ENCODE data around the gene CRHR2.
A peak's percentile ranks its signal among the peaks of the same experiment; 100 is the strongest.

Gene CRHR2

DNA sequence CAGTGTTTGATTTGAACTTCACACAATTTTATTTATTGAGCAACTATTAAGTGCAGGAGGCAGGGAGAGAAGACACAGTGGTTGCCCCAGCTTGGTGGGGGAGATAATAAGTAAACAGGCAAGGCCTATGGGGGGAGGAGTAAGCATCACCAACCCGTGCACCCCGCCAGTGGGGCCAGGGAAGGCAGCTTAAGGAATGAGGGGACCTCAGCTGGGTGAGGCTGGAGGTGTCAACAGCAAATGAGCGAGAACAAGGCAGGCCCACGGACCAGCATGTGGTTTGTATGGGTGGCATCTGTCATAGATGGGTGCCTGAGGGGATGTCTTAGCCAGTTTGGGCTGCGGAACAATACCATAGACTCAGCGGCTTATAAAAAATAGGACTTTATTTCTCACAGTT, 24.1 kb upstream of the CRHR2 start:
- DNase-seq: no peak

DNA sequence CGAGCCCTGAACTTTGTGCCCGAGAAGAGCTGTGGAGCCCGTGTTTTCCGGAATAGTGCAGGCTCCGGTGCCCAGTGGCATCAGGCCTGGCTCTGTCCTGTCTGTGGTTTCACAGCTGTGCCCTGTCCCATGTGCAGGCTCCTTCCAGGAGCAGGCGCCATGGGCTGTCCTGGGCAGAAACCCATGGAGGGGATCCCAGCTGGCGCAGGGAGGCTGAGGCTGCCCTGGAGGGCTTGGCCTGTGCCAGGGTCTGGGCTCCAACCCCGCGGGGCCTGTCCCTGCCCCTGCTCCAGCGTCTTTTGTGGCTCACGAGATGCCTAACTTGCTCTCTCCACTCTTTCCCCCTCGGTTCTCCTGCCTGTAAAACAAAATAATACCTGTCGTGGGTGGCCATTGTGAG, 23.3 kb upstream of the CRHR2 start:
- no peak for DNase-seq

DNA sequence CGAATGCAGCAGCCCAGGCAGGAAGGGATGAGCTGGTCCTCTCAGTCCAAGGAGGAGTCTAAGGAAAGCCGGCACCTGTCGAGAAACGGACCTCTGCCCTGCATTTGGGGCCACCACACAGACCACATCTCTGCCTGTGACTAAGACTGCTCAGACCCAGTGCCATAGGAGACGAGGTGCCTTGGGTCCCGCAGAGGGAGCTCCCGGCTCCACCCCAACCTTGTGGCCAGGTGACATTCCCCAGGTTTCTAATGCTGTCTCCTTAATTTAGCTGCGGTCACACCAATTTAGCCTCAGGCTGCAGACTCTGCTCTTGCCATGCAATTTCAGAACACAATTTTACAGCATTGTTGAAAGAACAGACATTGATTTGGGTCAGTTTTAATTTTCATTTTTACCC, 22.8 kb upstream of the CRHR2 start:
- DNase-seq: no peak

DNA sequence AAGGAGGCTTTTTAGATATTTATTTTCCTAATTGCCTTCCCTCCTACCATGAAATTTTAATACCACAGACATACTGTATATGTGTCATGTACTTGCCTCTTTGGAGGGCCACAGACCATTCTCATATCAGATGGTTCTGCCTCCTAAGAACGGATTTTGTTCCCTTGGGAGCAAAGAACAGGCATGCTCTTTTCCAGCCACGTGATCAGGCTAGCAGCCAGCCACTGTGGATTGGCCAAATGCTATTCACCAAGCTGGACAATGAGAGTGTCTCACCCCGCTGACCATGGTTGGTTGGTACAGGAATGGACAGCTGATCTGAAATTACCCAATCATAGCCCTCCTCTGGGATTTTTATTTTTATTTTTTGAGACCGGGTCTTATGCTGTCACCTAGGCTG, 21.5 kb upstream of the CRHR2 start:
- no peak for DNase-seq

DNA sequence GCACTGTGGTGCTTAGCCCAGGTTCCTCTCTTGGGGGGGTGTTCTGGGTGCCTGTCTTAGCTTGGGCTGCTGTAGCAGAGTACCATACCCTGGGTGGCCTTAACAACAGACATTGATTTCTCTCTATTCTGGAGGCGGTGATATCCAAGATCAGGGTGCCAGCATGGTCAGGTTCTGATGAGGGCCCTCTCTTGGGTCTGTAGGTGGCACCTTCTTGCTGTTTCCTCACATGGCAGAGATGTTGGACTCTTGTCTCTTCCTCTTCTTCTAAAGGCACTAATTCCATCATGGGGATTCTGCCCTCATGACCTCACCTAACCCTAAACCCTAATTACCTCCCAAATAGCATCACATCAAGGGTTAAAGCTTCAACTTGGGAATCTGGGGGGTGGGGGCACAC, 19.9 kb upstream of the CRHR2 start:
- DNase-seq: no peak

DNA sequence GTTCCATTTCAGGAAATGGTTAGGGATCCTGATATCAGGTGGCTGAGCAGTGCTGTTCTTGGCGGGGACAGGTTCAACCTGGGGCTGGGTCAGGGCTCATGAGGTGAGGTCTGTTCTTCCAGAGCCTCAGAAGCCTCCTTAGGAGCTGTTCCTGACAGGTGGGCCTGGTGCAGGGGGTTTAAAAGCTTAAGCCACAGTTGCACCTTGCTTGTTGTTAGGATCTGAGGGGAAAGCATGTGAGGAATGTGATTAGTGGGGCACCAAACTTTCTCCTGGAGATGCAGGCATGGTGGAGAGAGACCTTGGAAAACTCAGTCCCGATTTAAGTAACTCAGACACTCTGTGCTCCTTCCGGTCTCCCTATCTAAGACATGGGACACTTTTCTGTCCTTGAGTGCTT, 18.7 kb upstream of the CRHR2 start:
- no peak for DNase-seq

DNA sequence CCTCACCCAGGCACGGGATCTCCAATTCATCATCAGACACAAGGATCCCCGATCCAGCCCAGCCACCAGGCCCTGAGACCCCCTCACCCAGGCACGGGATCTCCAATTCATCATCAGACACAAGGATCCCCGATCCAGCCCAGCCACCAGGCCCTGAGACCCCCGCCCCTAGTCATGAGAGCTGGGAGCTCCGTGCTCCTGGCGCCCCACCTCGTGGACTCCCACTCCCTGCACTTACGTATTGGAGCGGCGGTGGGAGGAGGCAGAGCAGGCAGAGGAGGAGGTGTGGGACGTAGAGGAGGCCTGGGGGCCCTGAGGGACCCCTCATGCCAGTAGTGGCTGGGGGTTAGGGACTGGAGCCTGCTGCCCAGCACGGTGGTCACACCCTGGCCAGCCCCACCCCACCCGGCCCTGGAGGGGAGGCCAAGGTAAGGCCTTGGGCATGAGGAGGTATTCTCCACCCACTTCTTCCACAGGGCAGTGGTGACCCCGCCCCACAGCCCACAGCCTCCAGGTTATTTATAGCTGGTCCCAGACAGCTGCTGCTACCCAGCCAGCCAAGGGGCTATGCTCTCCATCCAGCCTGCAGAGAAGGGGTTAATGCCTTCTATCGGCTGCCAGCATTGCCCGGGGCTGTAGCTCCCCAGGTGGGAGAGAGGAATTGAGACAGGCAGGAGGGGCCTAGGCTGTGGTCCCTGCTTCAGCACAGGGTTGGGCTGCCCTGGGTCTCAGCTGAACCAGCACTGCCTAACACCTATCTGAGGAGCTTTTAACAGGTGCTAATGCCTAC, 17.6 kb upstream of the CRHR2 start:
- no peak for DNase-seq

DNA sequence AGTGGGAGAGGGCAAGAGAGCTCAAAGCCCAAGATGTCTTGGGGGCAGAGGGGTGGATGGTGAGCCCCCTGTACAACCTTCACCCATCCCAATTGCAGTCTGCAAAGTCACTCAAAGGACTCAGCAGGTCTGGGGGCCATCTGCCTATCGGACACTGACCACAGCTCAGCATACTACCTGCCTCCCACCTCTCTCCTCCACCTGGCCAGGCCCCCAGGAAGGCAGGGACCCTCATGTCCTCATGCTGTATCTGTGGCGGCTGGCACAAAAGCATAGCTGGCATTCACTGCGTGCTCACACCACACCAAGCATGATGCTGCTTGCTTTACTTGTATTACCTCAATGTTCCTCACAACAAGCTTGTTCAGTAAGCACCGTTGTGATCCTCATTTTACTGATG, 16.2 kb upstream of the CRHR2 start:
- DNase-seq: no peak

DNA sequence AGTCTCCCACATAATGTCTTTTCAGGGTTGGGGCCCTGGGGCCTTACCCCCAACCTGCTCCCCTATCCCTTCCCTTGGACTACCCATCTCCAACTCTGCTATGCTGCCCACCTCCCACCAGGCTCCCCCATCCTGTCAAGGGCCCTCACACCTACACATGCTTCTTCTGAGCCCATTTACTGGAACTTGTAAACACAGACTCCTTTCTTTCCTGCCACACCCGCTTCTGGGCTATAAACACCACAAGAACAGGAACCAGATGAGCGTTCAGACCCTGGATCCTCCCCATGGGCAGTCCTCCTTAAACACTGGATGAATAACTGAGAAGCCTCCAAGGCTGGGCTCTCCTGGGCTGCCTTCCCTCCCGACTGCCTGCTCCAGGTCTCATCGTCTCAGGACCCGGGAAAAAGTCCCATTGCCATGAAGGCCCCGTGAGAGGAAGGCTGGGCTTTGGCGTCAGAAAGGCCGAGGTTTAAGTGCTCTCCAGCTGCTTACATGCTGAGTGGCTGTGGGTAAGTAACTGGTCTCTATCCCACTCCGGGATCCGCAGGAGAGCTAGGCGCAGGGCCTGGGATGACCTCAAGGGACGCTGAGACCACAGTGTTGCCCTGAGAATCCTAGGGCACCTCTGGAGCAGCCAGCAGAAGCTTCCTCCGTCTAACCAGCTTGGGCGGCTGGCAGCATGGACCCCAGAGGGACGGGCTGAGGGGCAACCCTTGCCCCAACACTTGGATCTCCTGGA, 15.6 kb upstream of the CRHR2 start:
- DNase-seq: no peak

DNA sequence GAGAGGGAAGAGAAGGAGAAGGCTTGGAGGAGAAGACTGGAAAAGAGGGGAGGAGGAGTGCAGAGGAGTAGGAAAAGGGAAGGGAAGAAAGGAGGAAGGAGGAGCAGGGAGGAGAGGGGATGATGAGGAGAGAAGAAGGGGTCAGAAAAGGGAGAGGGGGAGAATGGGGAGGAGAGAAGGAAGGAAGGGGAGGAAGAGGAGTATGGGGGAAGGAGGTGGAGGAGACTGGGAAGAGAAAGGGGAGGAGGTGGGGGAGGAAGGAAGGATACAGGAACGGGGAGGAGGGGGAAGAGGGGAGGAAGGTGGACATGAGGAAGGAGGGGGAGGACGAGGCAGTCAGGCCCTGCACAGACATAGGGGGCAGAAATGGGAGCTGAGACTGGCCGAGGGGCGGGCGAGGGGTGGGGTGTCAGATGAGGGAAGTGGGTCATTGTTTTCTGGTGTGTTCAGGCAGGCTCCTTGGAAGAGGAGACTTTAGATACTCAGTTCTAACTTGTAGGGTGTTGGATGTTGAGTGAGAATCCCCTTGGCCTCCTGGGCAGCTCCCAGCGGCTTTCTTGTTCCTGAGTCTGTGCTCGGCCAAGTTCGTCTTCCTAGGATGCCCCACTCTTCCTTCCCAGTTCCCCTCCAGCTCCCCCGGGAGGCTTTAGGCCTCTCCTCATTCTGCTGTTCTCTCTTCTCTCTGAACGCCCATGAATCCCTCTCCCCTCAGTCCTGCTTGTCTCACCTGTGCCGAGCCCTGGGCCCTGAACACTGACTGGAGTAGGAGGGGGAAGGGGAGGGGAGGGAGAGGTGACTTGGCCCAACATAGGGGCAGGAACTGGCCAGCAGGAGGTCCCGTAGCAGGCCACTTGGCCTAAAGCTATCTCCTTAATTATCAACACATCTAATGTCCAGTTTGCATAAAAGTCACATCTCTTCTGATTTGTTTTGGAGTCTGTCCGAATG, 12.8 kb upstream of the CRHR2 start:
- no peak for DNase-seq

DNA sequence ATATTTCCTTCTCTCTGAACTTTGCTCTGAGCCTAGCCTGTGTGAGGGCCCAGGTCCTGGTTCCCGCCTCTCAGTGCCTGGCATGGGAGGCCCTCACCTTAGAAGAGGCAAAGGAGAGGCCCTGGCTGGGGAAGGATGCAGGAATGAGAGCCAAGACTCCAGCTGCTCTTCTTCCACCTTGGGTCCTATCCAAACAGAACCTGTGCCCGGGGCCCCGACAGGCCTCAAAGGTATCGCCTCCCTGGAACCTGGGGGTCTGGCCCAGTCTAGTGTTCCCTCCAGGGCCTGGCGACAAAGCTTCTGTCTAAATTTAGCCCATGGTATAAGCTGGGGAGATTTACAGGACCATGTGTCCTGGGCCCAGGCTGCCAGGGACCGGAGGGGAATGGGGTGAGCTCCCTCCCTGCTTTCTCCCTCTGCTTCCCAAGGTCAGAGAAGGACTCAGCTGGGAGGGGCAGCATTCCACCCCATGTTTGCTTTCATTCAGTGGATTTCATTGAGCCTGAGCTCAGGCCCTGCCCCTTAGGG, 12.0 kb upstream of the CRHR2 start:
- DNase-seq: no peak

DNA sequence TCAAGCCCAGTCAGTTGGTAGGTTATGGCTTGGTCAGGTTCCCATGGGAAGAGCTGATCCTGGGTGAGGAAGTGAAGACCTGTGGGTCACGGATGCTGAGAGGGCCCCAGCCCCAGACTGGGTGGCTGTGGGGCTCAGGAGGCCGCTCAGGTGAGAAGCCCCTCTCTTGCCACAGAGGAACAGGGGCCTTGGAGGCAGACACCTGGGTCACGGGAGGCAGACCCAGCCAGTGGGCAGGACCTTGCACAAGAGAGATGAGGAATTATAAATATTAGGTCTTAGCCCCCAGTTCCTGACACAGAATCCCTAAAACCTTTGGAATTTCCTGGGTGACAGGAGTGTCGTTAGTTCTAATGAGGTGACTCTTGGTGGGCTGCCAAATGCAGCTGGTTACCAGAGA, 10.6 kb upstream of the CRHR2 start:
- DNase-seq: no peak

DNA sequence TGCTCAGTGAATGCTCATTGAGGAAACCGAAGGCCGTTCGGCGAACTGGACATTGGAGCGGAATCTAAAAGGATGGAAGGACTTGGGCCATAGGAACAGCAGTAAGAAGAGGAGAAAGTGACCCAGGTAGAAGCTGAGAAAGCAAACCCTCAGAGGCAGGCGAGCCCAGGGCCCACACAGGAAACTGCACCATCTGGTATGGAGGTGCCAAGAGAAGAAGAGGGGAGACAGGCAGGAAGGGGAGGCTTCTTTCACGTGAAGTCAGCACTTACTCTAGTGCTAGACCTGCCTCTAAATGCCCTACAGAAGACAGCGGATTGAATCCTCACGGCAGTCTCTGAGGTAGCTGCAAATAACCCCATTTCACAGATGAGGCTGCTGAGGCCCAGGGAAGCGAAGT, 10.2 kb upstream of the CRHR2 start:
- DNase-seq: no peak

DNA sequence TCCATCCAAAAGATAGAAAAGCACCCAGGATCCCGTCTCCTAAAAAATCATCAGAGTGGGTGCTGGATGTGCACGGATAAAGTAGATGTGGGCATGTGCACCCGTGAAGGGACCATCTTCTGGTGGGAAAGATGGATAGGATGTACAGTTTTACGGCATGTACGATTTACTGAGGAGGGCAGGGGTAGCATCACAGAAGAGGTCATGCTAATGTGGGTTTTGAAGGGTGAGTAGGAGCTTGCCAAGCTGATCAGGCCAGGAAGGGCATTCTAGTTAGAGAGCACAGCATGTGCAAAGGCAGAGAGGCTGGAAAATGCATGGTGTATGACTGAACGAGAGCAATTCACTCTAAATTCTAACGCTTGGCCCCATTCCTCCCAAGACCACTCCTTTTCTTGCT, 7.8 kb upstream of the CRHR2 start:
- DNase-seq: no peak

DNA sequence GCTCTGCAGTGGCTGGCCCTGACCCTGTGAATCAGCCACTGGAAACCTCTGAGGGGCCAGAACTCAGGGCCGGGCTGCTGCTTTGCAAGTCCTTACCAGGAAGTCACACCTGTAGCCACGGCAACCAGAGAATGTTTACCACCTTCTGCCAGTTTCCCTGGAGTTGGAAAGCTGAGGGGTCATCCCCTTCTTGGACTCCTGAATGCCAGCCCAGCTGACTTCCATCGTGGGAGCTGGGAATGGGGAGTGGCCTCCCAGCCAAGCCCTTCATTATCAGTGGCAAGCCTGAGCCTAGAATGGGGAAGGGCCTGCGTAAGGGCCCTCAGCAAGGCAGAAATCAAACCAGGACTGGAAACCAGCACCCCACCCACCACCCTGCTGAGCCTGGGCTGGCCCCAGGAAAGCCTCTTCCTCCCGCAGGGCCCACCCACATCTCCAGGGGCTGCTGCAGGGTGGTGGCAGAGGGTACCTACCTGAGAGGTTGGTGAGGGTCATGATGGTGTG, 6.5 kb upstream of the CRHR2 start:
- DNase-seq: no peak

DNA sequence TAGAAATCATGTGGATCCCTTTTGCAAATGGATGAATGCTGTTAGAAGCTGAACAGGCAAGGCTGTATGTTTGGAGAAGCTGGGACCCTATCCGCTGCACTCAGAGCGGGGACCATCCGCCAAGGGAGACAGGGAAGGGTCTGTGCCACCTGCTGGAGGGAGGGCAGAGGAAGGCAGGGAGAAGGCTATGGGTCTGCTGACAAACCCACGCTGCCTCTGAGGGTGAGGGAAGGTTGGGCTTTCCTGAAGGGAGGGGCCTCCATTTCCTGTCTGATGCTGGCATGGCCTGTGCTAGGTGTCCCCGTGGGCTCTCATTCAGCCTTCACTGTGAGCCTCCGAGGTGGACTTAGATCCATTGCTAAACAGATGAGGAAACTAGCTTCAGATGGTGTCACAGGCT, 5.3 kb upstream of the CRHR2 start:
- no peak for DNase-seq

DNA sequence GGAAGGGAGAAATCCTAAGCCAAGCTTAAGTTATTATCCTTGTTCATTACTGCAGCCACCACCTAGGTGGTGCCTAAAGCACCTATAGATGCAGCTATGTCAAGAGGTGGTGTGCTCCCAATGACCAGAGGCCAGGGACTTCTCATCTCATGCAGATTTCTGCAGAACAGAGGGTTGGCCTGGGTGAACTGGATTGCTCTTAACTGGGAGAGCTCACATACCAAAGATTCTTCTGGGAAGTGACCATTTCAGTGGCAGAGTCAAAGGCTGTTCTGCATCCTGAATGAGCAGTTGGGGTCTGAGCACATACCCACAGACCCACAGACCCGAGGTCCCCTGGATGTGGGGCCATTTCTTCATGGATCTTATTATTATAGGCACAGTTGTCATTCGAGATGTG, 2.1 kb upstream of the CRHR2 start:
- DNase-seq: no peak

DNA sequence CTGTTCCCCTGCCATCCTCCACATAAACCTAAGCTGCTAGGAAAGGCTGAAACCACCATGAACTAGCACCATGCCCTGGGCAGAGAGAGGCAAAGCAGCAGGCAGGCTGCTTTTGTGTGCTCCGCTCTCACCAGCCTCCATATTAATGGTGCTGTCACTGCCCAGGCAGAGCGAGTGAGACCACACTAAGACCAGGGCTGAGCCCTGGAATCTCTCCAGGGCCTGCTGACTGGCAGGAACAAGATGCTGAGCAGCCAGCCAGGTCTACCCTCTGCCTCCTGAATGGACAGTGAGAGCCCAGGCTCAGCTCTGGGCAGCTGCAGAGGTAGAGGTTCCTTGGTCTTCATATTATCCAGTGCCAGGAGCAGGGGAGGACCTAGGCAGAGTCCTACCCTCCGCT, 1.6 kb upstream of the CRHR2 start:
- DNase-seq: no peak

DNA sequence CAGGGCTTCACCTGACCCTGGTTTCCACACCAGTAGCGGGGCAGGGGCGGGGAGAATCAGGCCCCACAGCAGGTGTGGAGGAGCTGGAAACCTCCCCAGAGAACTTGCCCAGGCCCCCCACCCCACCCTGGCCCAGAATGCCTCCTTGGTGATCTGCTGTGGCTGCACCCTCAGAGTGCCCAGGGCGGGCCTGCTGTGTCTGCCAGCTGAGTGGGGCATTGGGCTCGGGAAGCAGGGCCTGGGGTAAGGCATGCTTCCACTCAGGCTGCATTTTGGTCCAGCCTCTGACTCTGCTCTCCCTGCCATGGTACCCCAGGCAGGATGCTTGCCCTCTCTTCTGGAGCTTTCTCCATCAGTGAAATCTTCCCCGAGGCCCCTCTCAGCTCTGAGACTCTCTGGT, 1.1 kb upstream of the CRHR2 start:
- DNase-seq: no peak

DNA sequence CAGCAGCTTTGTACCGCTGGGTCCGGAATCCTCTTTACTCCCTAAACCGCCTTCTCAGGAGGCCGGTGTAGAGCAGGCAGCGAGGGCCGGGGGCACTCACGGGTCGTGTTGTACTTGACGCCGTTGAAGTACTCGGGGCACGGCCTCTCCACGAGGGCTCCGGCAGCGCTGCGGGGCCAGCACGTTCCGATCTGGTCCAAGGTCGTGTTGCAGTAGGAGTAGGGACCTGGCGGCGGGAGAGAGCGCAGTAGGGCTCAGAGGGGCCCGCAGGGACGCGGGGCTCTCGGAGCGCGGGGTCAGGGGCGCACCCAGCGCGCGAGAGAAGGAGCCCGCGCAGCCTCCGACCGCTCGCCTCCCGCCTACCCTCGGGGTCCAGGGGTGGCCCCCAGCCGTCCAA, 443 bp downstream of the CRHR2 start:
- DNase-seq: no peak

DNA sequence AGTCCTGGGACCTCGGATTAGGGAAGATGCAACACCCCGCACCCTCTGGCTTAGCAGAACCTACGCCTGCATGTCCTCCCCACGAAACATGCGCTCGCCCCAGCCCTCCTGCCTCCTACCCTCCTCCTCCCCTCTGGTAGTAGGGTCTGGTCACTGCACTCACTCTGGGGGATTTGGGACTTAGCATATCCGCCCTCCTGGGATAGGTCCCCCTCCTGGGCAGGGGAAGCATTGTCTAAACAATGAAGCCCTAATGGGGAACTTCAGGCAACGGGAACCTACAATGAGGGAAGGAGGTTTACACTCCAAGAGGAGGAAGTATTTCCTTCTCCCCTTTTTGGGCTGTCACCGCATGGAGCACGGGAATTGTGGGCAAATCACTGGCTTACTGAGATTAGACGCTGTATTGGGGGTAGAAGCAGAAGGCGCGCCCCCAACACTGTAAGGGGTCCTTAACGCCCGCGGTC, 892 bp downstream of the CRHR2 start:
- DNase-seq: peak in 1 of 2 donors; percentile 20

DNA sequence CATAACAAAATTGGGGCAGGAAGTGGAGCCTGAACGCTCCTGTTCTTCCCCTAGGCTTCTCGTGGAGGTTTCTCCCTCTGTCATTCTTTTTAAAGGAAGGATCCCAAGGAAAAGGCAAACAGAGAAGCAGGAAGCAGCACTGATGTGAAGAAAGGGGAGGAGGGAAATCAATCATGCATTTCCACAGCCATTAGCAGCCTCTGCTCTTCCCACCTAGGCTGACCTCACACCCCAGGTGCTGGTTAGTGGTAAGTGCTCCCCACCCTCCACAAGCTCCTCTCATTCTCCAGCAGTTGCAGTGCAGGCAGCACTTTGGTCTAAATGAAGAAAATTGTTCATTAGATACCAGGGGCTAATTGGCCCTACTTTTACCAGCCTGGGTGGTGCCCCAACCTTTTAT, 2.6 kb downstream of the CRHR2 start:
- DNase-seq: no peak

DNA sequence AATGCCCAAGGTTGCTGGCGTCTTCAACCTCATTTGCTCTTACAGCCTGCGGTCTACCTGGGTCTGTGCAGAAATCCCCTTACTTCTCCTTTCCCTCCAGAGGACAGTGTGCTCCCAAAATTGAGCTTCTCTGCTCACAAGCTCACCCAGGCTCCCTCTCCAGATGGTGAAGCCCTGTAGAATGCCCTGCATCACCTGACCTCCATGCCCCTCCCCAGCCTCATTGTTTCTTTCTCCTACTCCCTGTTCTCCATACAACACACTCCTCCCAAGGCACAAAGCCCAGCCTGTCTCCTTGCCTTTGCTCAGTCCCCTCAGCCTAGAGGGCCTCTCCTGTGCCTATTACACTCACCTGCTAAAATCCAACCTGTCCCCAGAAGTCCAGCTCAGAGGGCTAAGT, 3.5 kb downstream of the CRHR2 start:
- no peak for DNase-seq

Measured in inflammatory macrophage treated with lipopolysaccharide for 1 hour (primary cell).